Mesendoderm (in vitro differentiated cells): ENCODE measurements around the gene CEP128.

Experiments
- DNase-seq: peaks from one replicate; pipeline ENCODE4 v3.0.0; 2013
- H2AK5ac ChIP-seq: 2 replicates; pipeline ENCODE4 v1.6.1; 2013; ENCODE audit warnings: low read length, inconsistent platforms
- H2BK120ac ChIP-seq: 2 replicates; pipeline ENCODE4 v1.6.1; 2013; ENCODE audit warnings: low read depth, mild to moderate bottlenecking, low read length, moderate library complexity, mixed read lengths
- H2BK15ac ChIP-seq: replicated peaks from 2 replicates; pipeline ENCODE4 v1.6.1; 2013; ENCODE audit warnings: low read depth, mild to moderate bottlenecking, moderate library complexity
- H2BK5ac ChIP-seq: 2 replicates; pipeline ENCODE4 v1.6.1; 2013; ENCODE audit warnings: low read length, inconsistent platforms
- H3K18ac ChIP-seq: 2 replicates; pipeline ENCODE4 v1.6.1; 2013; ENCODE audit warnings: mild to moderate bottlenecking, low read length, mixed read lengths
- H3K23ac ChIP-seq: one replicate; pipeline ENCODE4 v1.6.1; 2013; ENCODE audit warnings: low read length
- H3K27ac ChIP-seq: 2 replicates; pipeline ENCODE4 v1.5.1; 2013; ENCODE audit warnings: low read depth, mild to moderate bottlenecking, inconsistent platforms, low read length, moderate library complexity
- H3K27me3 ChIP-seq: 2 replicates; pipeline ENCODE4 v1.6.1; 2013; ENCODE audit warnings: low read length, control low read depth, mild to moderate bottlenecking, inconsistent platforms; ENCODE audit not compliant: insufficient read depth, poor library complexity
- H3K36me3 ChIP-seq: 2 replicates; pipeline ENCODE4 v1.6.1; 2013; ENCODE audit warnings: low read length, inconsistent platforms; ENCODE audit not compliant: control insufficient read depth, insufficient read depth
- H3K4ac ChIP-seq: one replicate; pipeline ENCODE4 v1.6.1; 2013; ENCODE audit warnings: low read depth, mild to moderate bottlenecking, low read length, moderate library complexity
- H3K4me1 ChIP-seq: 2 replicates; pipeline ENCODE4 v1.6.1; 2013; ENCODE audit warnings: low read depth, low read length, inconsistent platforms; ENCODE audit not compliant: control insufficient read depth
- H3K4me2 ChIP-seq: 2 replicates; pipeline ENCODE4 v1.6.1; 2013; ENCODE audit warnings: low read length
- H3K4me3 ChIP-seq: 2 replicates; pipeline ENCODE4 v1.5.1; 2013; ENCODE audit warnings: mild to moderate bottlenecking, low read length
- H3K56ac ChIP-seq: one replicate; pipeline ENCODE4 v1.6.1; 2013; ENCODE audit warnings: low read length
- H3K79me1 ChIP-seq: 2 replicates; pipeline ENCODE4 v1.6.1; 2013; ENCODE audit warnings: low read length, inconsistent platforms
- H3K79me2 ChIP-seq: 2 replicates; pipeline ENCODE4 v1.6.1; 2013; ENCODE audit warnings: mild to moderate bottlenecking, low read length; ENCODE audit not compliant: control insufficient read depth, insufficient read depth
- H3K9ac ChIP-seq: 2 replicates; pipeline ENCODE4 v1.6.1; 2013; ENCODE audit warnings: low read length, inconsistent platforms
- H4K5ac ChIP-seq: one replicate; pipeline ENCODE4 v1.6.1; 2013; ENCODE audit warnings: low read length
- H4K8ac ChIP-seq: one replicate; pipeline ENCODE4 v1.6.1; 2013; ENCODE audit warnings: low read depth, mild to moderate bottlenecking, control low read depth, low read length, moderate library complexity
- WGBS: extraction: QIAGEN DNeasy Blood & Tissue Kit; methylation state at CpG from one replicate; pipeline ENCODE4 v1.1.7; 2013; ENCODE audit warnings: low lambda C conversion rate, missing lambda C conversion rate; ENCODE audit not compliant: insufficient coverage; ENCODE audit errors: extremely low coverage; 5-methylcytosine and 5-hydroxymethylcytosine counted together

Gene CEP128

DNA sequence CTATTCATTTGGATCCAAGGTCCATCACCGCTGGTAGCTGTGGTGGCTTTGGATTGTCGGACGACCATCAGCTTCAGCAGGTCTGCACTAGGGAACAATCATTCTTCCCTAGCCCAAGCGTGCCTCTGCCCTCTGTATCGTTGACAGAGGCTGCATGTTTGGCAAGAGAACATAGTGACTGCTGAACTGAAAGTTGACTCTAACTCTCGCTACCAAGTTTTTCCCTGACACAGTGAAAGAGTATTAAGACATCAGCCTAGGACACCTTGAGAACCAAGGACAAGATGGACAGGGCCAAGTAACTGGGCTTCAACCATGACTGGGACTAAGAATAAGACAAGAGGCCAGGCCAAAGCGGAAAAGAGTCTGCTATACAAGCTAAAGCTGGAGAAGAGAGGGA lies 40.1 kb upstream of the CEP128 start:
- Histone ChIP-seq H3K27me3 (no peaks in the 10 kb centered on the region), H3K27ac (no peak overlapping the region), H3K4ac (no peak overlapping the region), H3K4me2 (no peak overlapping the region), H3K4me1 (no peaks in the 10 kb centered on the region), H2BK120ac (no peak overlapping the region), H3K36me3 (no peaks in the 10 kb centered on the region), H2BK15ac (no peak overlapping the region), H3K9ac (no peak overlapping the region), H4K5ac (no peak overlapping the region), H3K56ac (no peak overlapping the region), H3K4me3 (no peak overlapping the region), H3K18ac (no peak overlapping the region), H3K79me2 (no peaks in the 10 kb centered on the region), H3K79me1 (no peaks in the 10 kb centered on the region), H4K8ac (no peak overlapping the region), H3K23ac (no peak overlapping the region), H2AK5ac (no peak overlapping the region), H2BK5ac (no peak overlapping the region)
- DNase-seq: no peak
- no CpG with 5 or more reads among the region's 7 CpGs for WGBS

DNA sequence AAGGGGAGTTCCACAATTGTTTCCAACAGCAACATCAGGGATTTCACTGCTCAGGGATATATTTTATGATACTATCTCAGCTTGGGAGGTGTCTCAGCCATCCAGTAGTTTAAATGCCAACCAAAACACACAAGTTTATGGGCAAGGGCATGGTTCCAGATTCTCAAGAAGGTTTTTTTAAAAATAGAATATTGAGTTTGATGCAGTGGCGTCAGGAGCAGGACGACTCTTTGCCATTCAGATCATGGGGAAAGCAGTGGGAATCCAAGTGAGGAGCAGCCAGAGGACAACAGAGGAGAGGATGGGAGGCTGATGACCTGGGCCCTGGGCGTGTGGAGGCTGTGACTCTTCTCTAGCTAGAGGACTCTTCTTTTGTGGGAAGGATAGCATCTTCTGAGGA lies 39.6 kb upstream of the CEP128 start:
- no peak overlapping the region for H2BK5ac ChIP-seq
- no peak overlapping the region for H4K8ac ChIP-seq
- no peaks in the 10 kb centered on the region for H3K36me3 ChIP-seq
- no peak overlapping the region for H3K18ac ChIP-seq
- H3K4me1 ChIP-seq: no peaks in the 10 kb centered on the region
- no peak overlapping the region for H3K4me2 ChIP-seq
- no peak overlapping the region for H3K27ac ChIP-seq
- no peaks in the 10 kb centered on the region for H3K27me3 ChIP-seq
- no peak overlapping the region for H2BK120ac ChIP-seq
- H4K5ac ChIP-seq: no peak overlapping the region
- H3K79me2 ChIP-seq: no peaks in the 10 kb centered on the region
- WGBS: no CpG with 5 or more reads among the region's 3 CpGs
- DNase-seq: no peak
- no peaks in the 10 kb centered on the region for H3K79me1 ChIP-seq
- no peak overlapping the region for H2BK15ac ChIP-seq
- H3K9ac ChIP-seq: no peak overlapping the region
- H3K4me3 ChIP-seq: no peak overlapping the region
- no peak overlapping the region for H3K56ac ChIP-seq
- H3K4ac ChIP-seq: no peak overlapping the region
- no peak overlapping the region for H3K23ac ChIP-seq
- no peak overlapping the region for H2AK5ac ChIP-seq

DNA sequence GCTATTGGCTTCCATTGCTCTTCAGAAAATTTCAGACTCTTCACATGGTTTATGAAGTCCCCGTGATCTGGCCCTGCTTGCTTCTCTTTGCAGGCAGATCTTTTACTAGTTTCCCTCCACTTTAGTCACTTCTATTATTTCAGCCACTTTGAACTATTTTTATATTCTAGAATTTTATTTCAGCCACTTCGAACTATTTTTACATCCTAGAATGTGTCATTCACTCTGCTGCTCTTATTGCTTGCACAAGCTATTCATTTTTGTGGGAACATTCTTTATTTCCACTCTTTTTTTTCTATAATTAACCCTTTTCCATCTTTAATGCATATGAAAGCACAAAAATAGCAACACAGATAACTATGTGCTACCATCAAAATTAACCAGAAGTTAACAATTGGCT lies 38.4 kb upstream of the CEP128 start:
- Histone ChIP-seq H4K5ac (no peak overlapping the region), H3K79me2 (no peaks in the 10 kb centered on the region), H3K27me3 (no peaks in the 10 kb centered on the region), H2BK120ac (no peak overlapping the region), H4K8ac (no peak overlapping the region), H3K4ac (no peak overlapping the region), H3K4me2 (no peak overlapping the region), H3K18ac (no peak overlapping the region), H2BK5ac (no peak overlapping the region), H3K56ac (no peak overlapping the region), H3K27ac (no peak overlapping the region), H3K36me3 (no peaks in the 10 kb centered on the region), H3K4me3 (no peak overlapping the region), H2AK5ac (no peak overlapping the region), H3K23ac (no peak overlapping the region), H2BK15ac (no peak overlapping the region), H3K9ac (no peak overlapping the region), H3K79me1 (no peaks in the 10 kb centered on the region), H3K4me1 (no peaks in the 10 kb centered on the region)
- no CpG with 5 or more reads among the region's 2 CpGs for WGBS
- DNase-seq: no peak

DNA sequence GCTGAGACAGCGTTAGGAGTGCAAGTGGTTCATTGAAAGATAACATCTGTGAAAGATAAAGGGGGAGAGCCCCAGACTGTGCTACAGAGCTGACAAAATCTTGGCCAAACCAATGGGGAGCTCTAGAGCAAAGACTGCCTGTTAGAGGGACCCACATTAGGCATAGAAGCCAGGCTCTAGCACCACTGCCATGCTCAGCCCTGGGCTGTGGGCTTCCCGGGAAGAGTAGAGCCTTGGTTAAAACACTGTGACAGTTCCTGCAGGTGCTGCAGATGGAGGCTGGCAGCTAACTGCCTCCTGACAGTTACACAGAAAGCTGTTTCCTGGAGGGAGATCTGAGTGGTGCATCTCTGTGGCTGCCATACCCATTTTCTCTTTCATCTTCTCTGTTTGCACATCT lies 36.9 kb upstream of the CEP128 start:
- Histone ChIP-seq H3K36me3 (no peaks in the 10 kb centered on the region), H3K4me2 (no peak overlapping the region), H3K79me2 (no peaks in the 10 kb centered on the region), H3K23ac (no peak overlapping the region), H3K4me3 (no peak overlapping the region), H3K56ac (no peak overlapping the region), H3K18ac (no peak overlapping the region), H2BK15ac (no peak overlapping the region), H4K8ac (no peak overlapping the region), H3K4me1 (no peaks in the 10 kb centered on the region), H3K27me3 (no peaks in the 10 kb centered on the region), H2BK120ac (no peak overlapping the region), H2BK5ac (no peak overlapping the region), H3K4ac (no peak overlapping the region), H4K5ac (no peak overlapping the region), H2AK5ac (no peak overlapping the region), H3K79me1 (no peaks in the 10 kb centered on the region), H3K9ac (no peak overlapping the region), H3K27ac (no peak overlapping the region)
- no CpG with 5 or more reads among the region's 2 CpGs for WGBS
- DNase-seq: no peak

DNA sequence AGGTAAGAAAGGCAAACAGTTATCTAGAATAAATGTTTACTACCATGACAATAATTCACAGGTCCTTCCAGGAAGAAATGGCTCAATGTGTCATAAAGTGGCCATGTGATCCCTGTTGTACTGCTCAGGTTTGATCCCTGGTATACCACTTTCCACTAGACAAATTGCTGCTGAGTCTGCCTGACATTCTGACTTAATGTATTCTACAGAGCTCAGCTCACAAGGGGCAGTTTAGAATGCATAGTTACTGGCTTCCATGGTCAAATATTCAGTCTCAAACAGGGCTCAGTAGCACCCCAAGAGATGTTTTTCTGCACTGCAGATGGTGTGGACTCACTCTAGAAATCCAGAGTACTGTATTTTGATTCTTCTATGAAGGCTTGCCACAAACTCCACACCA lies 35.7 kb upstream of the CEP128 start:
- H2BK5ac ChIP-seq: no peak overlapping the region
- no peak overlapping the region for H4K5ac ChIP-seq
- H3K56ac ChIP-seq: no peak overlapping the region
- H3K18ac ChIP-seq: no peak overlapping the region
- no peak overlapping the region for H2BK120ac ChIP-seq
- H4K8ac ChIP-seq: no peak overlapping the region
- H3K27ac ChIP-seq: no peak overlapping the region
- no peaks in the 10 kb centered on the region for H3K36me3 ChIP-seq
- H3K27me3 ChIP-seq: no peaks in the 10 kb centered on the region
- H3K4me2 ChIP-seq: no peak overlapping the region
- H3K9ac ChIP-seq: no peak overlapping the region
- no peaks in the 10 kb centered on the region for H3K79me2 ChIP-seq
- no peaks in the 10 kb centered on the region for H3K4me1 ChIP-seq
- no peak overlapping the region for H3K4me3 ChIP-seq
- no peaks in the 10 kb centered on the region for H3K79me1 ChIP-seq
- no peak overlapping the region for H2BK15ac ChIP-seq
- H2AK5ac ChIP-seq: no peak overlapping the region
- DNase-seq: peak; percentile 30
- no peak overlapping the region for H3K4ac ChIP-seq
- no peak overlapping the region for H3K23ac ChIP-seq

DNA sequence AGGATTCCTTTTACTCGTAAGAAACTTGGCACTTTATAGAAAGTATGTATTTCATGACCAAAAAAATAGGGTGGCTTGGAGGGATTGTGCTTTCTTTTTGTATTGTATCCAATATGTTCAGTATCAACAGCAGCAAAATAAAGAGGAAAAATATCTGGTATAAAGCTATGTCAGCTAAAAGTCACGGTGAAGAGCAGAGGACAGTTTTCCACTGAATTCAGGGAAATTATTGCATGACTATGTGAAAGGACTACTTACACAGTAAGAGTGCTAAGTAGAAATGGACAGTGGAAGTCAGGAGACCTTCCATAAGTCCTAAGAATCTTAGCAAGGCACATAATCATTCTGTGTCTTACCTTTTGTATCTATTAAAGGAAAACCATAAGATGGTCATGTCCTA lies 33.1 kb upstream of the CEP128 start:
- no CpG with 5 or more reads among the region's 2 CpGs for WGBS

More for the DNA sequence above, 33.1 kb upstream of the CEP128 start:
- Histone ChIP-seq H2AK5ac (no peak overlapping the region), H3K4ac (no peak overlapping the region), H3K36me3 (no peaks in the 10 kb centered on the region), H3K27ac (no peak overlapping the region), H2BK120ac (no peak overlapping the region), H3K9ac (no peak overlapping the region), H3K4me2 (no peak overlapping the region), H3K23ac (no peak overlapping the region), H3K79me1 (no peaks in the 10 kb centered on the region), H4K5ac (no peak overlapping the region), H3K4me1 (no peaks in the 10 kb centered on the region), H2BK15ac (no peak overlapping the region), H3K27me3 (no peaks in the 10 kb centered on the region), H3K79me2 (no peaks in the 10 kb centered on the region), H3K4me3 (no peak overlapping the region), H2BK5ac (no peak overlapping the region), H4K8ac (no peak overlapping the region), H3K56ac (no peak overlapping the region), H3K18ac (no peak overlapping the region)
- no peak for DNase-seq
